ENCODE measurements around the gene HRCT1.
"Not testable (repeated sequence)": the region's sequence is repeated elsewhere in the genome, so short reads cannot be mapped to it uniquely, and the experiment has no call there.

HRCT1 gene

DNA sequence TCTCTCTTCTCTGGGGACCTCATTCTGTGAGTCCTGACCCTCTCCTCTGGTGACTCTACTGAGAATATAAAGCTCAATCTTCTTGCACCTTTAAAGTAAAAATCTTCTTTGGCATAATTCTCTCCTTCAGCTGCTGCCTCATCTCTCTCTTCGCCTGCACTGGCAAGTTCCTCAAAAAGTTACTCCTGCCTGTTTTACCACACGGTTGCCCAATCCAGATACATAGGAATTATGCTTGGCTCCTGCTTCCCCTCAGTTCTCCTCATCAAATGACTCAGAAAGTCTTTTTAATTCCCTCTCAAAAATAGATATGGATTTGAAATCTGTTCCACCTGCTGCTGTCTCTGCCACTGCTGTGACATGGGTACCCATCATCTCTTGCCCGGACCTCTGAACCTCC is 14.4 kb upstream of the HRCT1 start:
- TF ChIP-seq CTCF (IDR thresholded peaks at IDR 0.05; ENCODE audit: low read depth, low read length, missing control alignments), result no peak
- in situ Hi-C loops (cut with HindIII; ENCODE audit: low sequenced_read_pairs), result loop anchor here (25.0 kb wide), 1 partner anchor 129 kb away; the partner anchor contains the start of gene MSMP
- H3K4me3 ChIP-seq (ENCODE audit: low read depth, low read length), result no peak overlapping the region
- DNase-seq (ENCODE audit: low read depth), result no peak

DNA sequence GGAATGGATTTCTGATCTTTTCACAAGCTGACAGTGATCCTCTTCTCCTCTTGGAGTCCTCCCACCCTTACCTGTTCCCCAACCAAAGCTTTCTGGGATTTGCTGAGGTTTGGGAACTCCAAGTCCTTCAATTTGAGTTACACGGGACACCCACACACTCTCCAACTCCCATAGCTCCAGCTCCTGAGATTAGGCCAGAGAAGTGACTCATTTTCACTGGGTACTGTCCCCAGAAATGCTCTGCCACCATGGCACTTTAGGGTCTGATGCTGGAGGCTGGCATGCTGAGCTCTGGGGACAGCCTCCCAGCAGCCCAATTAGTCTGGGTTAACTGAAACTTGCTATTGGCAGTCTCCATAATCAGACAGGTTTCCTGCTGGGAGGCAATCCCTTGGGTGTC is 14.0 kb upstream of the HRCT1 start:
- in situ Hi-C loops (cut with HindIII; ENCODE audit: low sequenced_read_pairs), result loop anchor here (25.0 kb wide), 1 partner anchor 130 kb away; the partner anchor contains the start of gene MSMP
- no peak for DNase-seq (ENCODE audit: low read depth)

GRCh38 chr9:35896570-35896969 is 9.4 kb upstream of the HRCT1 start:
- in situ Hi-C loops (cut with HindIII; ENCODE audit: low sequenced_read_pairs), result loop anchor here (25.0 kb wide), 1 partner anchor 134 kb away; the partner anchor contains the start of gene MSMP
- DNase-seq (ENCODE audit: low read depth), result no peak
- no peak for TF ChIP-seq CTCF (IDR thresholded peaks at IDR 0.05; ENCODE audit: low read depth, low read length, missing control alignments)
- H3K4me3 ChIP-seq (ENCODE audit: low read depth, low read length), result no peak overlapping the region

More for the DNA sequence above, 14.0 kb upstream of the HRCT1 start:
- H3K4me3 ChIP-seq (ENCODE audit: low read depth, low read length), result no peak overlapping the region
- TF ChIP-seq CTCF (IDR thresholded peaks at IDR 0.05; ENCODE audit: low read depth, low read length, missing control alignments), result no peak

- not testable (repeated sequence) for H3K4me3 ChIP-seq (ENCODE audit: low read depth, low read length); DNase-seq (ENCODE audit: low read depth)
- in situ Hi-C loops (cut with HindIII; ENCODE audit: low sequenced_read_pairs), result loop anchor here (25.0 kb wide), 1 partner anchor 135 kb away; the partner anchor contains the start of gene MSMP
These were observed 8.5 kb upstream of the HRCT1 start for GRCh38 chr9:35897376-35898099.

GRCh38 chr9:35898337-35898736 is 7.7 kb upstream of the HRCT1 start:
- DNase-seq (ENCODE audit: low read depth), result no peak
- no peak overlapping the region for H3K4me3 ChIP-seq (ENCODE audit: low read depth, low read length)
- TF ChIP-seq CTCF (IDR thresholded peaks at IDR 0.05; ENCODE audit: low read depth, low read length, missing control alignments), result no peak
- in situ Hi-C loops (cut with HindIII; ENCODE audit: low sequenced_read_pairs), result loop anchor here (25.0 kb wide), 1 partner anchor 136 kb away; the partner anchor contains the start of gene MSMP

DNA sequence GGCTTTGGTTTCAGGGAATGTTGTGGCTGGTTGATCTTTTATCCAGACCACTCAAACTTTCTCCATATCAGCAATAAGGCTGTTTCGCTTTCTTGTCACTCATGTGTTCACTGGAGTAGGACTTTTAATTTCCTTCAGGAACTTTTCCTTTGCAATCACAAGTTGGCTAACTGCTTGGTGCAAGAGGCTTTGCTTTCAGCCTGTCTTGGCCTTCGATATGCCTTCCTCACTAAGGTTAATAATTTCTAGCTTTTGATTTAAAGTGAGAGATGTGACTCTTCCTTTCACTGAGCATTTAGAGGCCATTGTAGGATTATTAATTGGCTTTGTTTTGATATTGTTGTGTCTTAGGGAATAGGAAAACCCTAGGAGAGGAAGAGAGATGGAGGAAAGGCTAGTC is 7.0 kb upstream of the HRCT1 start:
- no peak overlapping the region for H3K4me3 ChIP-seq (ENCODE audit: low read depth, low read length)
- in situ Hi-C loops (cut with HindIII; ENCODE audit: low sequenced_read_pairs), result loop anchor here (25.0 kb wide), 1 partner anchor 137 kb away; the partner anchor contains the start of gene MSMP
- no peak for DNase-seq (ENCODE audit: low read depth)
- no peak for TF ChIP-seq CTCF (IDR thresholded peaks at IDR 0.05; ENCODE audit: low read depth, low read length, missing control alignments)

GRCh38 chr9:35903049-35903448 is 3.0 kb upstream of the HRCT1 start:
- H3K4me3 ChIP-seq (ENCODE audit: low read depth, low read length), result no peak overlapping the region
- in situ Hi-C loops (cut with HindIII; ENCODE audit: low sequenced_read_pairs), result loop anchor here (10.0 kb wide), 1 partner anchor 122 kb away; no protein-coding TSS in a partner anchor
- TF ChIP-seq CTCF (IDR thresholded peaks at IDR 0.05; ENCODE audit: low read depth, low read length, missing control alignments), result peak; percentile 47
- no peak for DNase-seq (ENCODE audit: low read depth)

All from astrocyte of the cerebellum (primary cell).